Activated CD4-positive, alpha-beta T cell treated with anti-CD3 and anti-CD28 coated beads, Interleukin-2, amount 50 U/mL, for 1 hour (primary cell): ENCODE data around the gene DRICH1.
"Not testable (repeated sequence)": the region's sequence is repeated elsewhere in the genome, so short reads cannot be mapped to it uniquely, and the experiment has no call there.

ENCODE experiments used
- DNase-seq: peaks from one replicate; pipeline ENCODE4 v3.0.0-alpha.2; 2020

Gene DRICH1

DNA sequence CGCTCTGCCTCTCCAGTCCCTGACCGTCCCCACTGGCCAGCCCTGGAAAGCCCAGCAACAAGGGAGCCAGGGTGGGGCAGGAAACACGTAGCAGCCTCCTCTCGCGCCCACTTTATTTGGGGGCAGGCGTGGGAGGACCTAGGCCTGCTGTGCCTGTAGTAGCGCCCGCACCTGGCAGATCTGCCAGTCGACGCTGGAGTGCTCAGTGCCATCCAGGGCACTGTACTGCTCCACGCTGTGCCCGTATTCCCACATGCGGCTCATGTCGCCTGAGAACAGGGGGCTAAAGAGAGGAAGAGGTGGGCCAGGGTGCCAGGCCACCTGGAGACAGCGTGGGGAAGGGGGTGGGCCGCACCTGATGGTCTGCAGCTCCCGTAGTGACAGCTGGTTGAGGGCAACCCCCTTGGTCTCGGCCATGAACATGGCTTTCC is 17.0 kb upstream of the DRICH1 start:
- no peak for DNase-seq

DNA sequence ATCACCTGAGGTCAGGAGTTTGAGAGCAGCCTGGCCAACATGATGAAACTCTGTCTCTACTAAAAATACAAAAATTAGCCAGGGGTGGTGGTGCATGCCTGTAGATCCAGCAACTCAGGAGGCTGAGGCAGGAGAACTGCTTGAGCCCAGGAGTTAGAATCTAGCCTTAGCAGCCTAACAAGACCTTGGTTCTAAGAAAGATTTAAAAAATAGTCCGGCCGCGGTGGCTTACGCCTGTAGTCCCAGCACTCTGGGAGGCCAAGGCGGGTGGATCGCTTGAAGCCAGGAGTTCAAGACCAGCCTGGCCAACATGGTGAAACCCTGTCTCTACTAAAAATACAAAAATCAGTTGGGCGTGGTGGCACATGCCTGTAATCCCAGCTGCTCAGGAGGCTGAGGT is 14.4 kb upstream of the DRICH1 start:
- not testable (repeated sequence) for DNase-seq

DNA sequence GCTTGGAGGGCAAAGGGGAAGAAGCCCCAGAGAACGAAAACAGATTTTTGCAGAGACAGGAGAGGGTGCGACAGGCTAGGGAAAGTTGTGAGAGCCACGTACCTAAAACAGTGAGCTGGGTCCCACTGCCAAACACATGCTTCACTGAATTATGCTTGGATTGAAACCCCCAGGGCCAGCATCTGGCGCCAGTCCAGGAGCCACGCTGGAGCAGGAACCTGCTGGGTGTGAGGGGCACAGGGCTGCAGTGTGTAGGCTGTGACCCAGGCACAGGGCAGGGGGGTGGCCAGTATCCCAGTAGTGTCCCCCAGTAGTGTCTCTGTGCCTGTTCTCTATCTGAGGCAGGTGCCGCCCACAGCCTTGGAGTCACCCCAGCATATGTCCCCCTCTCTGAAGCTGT is 8.1 kb upstream of the DRICH1 start:
- not testable (repeated sequence) for DNase-seq

DNA sequence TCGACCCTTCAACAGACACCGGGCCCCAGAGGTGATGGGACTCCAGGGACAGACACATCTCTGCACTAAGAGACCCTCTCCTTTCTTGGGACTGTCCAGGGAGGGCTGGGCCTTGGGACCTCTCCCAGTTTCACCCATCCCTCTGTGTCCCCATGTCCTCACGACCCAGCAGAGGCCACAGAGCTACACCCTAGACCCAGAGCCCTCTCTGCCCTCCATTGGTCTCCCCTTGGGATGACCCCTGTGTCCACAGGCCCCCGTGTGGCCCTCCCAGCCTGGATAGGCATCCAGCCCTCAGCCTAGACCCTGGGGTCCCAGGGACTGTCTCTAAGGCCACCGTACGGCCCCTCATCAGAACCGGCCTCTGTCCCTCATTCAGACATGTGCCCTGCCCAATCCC is 7.5 kb upstream of the DRICH1 start:
- no peak for DNase-seq

DNA sequence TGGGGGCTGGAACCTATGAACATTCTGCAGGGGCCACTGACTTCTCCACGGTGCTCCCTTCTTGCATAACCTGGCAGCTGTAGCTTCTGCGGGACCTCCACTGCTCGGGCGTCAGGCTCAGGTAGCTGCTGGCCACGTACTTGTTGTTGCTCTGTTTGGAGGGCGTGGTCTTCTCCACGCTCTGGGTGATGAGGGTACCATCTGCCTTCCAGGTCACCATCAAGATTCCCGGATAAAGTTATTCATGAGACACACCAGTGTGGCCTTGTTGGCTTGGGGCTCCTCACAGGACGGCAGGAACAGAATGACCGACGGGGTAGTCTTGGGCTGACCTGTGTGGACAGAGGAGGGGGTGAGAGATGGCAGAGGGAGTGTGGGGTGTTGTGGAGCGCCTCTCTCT is 6.5 kb upstream of the DRICH1 start:
- DNase-seq, result no peak

DNA sequence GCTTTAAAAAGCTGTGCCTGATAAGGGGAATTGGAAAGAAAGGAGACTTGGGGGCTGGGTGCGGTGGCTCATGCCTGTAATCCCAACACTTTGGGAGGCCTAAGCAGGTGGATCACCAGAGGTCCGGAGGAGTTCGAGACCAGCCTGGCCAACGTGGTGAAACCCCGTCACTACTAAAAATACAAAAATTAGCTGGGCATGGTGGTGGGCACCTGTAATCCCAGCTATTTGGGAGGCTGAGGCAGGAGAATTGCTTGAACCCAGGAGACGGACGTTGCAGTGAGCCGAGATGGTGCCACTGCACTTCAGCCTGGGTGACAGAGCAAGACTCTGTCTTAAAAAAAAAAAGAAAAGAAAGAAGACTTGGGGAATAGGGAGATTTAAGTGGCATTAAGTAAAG is 3.2 kb upstream of the DRICH1 start:
- not testable (repeated sequence) for DNase-seq

DNA sequence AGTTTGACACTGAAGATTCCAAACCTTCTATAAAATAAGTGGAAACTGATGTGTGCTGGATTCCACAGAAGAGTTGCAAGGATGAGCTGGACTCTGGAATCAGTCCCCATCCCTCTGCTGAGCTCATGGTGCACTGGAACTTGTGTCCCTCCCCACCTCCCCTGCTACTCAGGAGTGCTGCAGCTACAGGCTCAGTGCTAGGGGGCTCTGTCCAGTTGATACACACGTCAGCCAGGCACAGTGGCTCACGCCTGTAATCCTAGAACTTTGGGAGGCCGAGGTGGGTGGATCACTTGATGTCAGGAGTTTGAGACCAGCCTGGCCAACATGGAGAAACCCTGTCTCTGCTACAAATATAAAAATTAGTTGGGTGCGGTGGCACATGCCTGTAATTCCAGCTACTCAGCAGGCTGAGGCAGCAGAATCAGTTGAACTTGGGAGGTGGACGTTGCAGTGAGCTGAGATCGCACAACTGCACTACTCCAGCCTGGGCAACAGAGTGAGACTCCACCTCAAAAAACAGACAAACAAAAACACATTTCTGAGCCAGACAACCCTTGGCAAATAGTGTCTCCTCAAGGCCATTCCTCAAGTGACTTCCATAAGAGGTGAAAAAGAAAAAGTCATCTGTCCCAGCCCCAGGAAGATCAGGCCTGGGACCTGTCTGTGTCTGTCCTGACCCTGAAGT is 3.9 kb downstream of the DRICH1 start:
- DNase-seq, result not testable (repeated sequence)

DNA sequence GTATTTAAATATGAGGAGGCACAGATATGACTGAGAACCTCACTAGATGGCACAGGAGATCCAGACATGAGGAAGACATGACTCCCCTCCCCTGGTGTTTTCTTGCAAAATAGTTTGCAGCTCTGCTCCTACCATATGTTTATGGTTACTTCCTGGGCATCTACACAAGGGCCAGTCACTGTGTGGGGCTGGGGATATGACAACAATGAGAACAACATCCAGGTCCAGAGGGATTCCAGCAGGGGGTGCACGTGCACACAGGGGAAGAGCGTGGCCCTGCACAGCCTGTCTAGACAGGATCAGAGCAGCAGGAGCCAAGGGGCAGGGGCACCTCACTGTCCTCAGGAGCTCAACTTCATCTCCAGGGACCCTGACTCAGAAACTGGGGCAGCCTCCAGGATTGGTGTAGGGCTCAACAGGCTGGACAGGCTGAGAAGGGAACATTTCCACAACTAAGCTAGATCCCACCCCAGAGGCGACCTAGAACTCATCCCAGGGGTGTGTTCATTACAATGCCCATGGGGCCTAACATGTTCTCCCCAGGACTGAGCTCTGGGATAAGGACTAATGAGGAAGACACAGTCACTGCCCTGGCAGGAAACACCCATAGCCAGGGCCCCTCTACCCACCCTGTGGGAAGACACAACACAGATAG is 4.6 kb downstream of the DRICH1 start:
- DNase-seq, result peak; percentile 64

DNA sequence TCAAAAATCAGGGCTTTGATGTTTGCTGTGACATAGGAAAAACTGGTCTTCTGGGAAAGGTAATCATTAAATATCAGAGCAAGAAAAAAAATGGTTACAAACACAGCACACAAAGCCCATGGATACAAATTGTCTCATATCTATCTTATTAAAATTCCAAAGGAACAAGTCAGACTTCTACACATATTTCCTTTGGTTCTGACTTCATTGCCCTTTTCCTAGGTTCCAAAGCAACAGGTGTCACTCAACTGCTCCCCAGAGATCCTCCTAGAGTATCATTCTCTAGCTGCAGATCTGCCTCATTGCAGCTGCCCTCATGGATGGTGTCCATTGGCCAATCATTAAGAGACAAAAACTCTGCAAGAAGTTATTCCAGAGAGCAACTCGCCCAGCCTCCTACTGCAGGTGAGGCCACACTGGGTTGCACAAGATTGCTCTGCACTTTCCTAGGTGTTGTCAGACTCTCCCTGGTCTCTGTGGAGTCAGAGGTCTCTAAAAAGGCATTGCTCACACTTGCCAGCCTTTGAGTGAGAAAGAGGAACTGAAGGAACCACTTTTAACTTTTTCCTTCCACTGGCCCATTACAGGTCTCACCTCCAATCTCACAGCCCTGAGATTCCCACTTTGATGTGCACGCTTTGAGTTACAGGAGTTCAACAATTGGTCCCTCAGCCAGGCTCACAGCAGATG is 5.7 kb downstream of the DRICH1 start:
- no peak for DNase-seq

DNA sequence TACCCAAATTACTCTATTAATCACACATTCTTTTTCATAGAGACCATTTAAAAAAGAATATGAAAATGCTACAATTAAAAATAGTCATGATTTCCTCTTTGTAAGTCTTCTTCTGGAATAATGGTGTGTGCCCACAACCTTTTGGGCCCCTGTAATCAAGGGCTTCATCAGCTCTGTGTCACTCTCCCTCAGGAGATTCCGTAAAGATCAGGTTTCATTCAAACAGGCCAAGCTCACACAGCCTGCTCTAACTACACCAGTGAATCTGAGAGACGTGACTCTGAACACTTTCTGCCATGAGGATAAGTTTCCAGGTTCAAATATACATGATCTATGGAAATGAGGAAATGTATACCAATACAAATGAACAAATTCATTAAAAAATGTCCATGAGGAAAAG is 9.5 kb downstream of the DRICH1 start:
- DNase-seq, result no peak

DNA sequence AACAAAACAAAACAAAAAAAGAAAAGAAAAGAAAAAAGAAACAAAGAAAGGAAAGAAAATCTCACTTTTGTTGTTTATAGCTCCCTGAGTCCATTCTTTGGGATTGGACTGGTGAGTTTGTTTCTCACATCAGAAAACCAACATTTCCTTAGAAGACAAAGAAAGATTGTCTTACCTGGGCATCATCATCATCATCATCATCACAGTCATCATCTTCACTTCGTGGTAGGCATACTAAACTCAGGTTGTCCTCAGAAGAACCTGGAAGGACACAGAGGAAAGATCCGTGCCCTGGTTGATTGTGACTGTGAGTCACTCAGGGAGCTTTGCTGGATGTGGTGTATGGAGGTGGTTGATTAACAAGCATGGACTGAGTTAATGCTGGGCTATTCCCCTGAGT is 10.2 kb downstream of the DRICH1 start:
- not testable (repeated sequence) for DNase-seq

DNA sequence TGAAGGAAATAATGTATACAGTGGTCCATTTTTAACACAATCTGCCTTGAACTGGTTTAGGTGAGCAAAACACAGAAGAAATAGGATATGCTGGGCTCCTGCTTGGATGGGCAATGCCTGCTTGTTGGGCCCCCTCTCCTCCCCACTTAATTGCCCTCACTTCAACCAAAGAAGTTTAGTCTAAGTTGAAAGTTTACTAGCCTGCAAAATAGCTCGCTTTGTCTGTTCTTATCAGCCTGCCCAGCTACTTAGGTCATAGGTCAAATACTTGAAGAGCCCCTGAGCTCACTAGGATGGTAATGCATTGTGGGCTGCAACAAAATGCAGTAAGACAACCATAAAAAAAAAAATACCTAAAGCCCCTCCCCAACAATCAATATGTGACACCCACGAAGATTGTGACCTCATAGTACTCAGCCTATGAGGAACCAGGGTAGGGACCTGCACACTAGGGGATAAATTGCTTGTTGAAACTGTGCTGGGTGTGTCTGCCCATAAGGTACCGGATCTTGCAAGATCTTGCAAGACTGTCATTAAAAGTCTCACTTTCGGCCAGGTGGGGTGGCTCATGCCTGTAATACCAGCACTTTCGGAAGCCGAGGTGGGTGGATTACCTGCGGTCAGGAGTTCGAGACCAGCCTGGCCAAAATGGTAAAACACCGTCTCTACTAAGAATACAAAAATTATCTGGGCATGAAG is 10.9 kb downstream of the DRICH1 start:
- DNase-seq, result no peak

DNA sequence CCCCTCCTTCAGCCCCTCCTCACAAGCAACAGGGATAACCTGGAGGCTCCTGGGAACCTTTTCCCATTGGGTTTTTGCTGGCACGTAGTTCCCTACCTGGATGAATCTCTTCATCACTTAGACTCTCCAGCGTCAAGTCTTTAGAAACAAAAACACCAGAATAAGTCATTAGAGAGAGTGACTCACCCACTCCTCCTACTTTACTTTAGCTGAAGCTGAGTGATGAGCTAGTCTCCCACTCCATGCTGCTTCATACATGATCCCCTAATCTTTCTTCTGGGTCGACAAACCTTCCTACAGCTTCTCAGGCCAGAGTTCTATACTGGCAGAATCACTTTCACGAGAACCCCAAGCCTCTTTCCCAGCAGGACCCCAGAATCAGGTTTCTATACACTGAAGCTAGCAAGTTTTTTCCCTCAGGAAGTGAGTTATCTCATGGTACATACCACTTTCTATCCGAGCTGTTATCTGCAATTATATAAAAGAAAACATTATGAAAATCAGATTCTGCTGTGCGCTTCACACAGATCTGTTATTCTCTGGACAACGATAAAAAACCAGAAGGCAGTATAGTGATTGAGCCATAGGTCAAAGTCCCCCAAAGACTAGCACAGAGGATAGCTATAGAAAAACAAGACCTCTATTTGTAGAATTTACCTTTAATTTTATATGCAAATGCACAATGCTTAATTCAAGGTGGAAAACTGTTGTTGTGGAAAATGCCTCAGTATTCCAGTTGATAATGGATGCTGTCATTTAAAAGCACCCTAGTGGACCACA is 18.7 kb downstream of the DRICH1 start:
- DNase-seq, result no peak

DNA sequence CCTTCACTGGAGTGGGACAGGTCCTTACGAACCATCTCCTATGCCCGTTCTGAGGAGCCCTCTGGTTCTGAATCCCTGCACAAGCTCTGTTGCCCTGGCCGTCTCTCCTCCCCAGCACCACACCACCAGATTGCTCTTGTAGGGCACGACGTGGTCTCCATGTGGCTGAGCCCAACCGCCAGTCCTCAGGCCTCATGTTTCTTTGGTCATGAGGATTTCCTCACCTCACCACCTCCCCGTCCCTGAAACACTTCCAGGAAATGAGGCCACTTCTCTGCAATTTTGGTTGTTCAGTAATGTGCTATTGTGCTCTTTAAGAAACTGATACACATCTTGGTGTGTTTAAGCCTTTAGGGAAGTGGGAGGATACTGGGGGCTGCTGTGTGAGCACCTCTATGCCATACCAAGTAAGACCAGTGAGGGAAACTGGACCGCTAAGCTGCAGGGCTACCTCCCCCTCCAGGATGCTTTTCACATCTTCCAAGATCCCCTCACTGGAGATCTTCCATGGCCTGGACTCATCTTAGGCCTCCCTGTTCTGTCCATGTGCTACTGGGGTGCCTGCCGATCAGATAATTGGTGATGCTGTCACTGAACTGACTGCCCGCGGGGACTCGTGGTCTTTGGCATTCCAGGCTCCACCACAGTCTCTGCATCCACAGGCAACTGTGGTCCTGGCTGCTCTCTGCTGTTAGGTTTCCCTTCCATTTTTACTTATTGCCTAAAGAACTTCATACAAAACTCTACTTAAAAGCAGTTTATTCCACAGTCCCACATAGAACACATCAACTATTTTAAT is 21.9 kb downstream of the DRICH1 start:
- no peak for DNase-seq

DNA sequence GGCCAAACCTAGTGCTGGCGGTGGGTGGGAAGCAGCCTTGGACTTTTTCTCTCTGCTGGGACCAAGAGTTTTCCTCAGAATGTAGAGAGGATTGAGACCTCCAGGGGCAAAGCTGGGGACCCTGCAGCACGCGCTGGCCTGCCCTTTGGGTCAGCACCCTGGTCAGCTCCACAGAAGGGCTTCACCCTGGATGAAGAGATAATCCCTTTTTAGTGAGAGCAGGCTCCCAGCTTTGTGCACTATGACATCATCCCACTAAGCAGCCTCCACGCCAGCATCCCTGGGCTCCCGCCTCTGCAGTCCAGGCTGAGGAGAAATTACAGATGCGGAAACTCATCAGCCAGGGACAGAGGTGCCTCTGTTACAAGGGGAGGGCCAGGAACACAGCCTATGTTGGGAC is 23.5 kb downstream of the DRICH1 start:
- DNase-seq, result no peak

DNA sequence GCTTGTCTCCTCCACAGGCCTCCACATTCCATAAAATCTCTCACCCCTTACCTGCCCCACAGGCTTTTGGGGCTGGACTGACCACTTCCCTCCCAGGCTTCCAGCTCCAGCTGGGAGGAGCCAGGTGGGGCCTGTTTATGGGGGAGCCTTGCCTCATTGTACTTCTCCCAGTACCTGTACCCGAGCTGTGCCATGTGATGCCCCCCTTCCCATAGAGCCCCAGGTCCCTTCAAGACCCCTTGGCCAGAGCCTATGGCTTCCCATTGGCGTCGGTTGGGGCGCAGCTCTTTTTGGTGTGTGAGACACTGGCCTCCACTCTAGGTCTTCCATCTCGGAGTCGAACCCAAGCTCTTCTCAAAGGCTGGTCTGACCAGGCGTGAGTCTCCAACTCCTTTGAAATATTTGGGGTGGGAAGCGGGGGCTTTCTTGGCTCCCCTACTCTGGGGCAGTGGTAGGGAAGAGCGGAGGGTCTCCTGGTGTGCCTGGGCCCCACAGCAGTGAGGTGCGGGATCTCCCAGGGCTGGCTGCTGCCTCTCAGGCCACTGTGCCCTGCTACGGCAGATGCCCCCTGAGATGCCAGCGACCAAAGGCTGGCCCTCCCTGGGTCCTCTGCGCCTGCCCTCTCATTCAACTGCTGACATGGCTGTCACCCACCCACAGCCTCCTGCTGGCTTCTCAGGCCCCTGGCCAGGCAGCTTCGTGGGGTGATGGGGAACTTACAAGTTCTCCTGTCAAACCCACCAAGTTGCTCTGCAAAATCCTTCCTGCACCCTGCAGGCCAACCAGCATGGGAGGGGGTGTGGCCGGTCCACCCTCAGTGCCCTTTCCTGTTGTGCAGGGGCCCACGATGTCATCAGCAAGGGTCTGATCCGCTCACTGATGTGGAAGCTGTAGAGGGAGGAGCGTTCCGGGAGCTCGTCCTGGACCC is 25.7 kb downstream of the DRICH1 start:
- no peak for DNase-seq

DNA sequence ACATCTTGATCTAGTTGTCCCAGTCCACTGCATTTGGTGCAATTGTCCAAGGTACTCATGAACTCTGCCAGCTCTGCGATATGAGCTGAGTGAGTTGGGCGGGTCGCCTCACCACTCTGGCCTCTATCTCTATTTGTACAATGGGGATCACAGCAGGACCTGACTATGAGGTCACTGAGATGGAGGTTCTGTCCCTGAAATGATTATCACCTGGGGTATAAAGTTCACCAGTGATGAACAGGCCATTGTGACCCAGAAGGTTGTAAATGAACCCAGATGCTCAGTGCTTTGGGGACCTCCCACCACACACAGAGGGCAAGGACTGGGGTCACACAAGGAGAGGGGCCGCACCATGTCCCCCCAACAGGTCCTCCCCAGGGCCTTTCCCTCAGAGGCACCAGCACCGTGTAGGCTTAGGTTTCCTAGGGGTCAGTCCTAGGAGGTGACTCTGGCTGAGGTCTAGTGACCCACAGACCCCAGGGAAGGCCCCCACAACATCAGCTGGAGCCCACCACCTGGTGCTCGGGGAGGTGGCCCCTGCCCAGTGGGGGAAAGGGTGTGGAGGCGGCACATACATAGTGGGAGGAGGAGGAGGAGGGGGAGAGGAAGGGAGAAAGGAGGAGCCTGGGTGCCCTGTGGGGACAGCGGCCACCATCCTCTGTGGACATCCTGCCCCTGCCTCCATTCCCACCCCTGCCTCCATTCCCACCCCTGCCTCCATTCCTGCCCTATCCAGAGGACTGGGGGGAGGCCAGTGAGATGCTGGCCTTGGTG is 27.0 kb downstream of the DRICH1 start:
- no peak for DNase-seq

DNA sequence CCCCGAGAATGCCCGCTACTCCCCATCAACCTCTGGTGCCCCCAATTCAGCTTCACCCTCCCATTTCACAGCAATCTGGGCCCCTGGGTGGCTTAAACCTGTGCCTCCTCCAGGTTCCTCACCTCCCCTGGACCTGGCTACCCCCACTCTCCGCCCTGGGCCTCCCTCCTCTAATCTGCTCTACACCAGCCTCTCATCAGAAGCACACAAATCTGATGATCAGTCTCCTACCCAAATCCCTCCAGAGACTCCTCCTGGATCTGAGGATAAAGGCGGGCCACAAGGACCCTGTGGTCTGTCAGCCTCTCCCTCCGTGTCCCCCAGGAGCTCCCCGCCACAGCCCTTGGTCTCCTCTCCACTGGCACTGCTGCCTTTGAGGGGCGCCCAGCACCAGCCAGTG is 28.9 kb downstream of the DRICH1 start:
- DNase-seq, result no peak

DNA sequence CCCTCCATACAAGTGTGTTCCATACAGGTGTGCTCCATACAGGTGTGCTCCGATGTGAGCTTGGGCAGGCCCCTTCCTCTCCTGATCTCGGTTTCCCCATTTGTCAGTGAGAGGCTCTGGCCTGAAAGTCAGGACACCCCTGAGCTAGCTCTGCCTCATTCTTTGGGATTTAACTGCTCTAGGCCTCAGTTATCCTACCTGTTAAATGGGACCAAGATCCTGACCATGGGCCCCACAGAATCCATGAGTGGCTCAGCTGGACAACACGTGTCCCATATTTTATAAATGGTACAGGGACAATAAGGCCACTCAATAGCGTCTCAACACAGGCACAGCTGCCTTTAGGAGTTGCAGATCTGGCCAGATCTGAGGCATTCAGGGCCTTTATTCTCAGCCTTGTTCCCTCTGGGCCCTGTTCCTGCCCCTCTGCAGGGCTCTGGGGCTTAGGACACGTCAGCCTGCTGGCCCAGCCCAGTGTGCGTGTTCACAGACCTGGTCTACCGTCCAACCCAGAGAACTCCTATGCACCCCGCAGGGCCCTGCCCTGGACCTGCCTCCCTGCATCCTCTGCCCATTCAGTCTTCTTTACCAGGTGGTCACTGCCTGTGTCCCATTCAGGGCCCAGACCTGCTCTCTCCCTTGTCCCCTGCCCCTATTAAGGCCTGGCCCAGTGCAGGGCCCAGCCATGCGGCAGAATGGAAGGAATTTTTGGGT is 33.2 kb downstream of the DRICH1 start:
- DNase-seq, result no peak
